Body of pancreas (tissue), 4 donors: ENCODE data around the gene TSHZ2.

Source experiments
- POLR2A ChIP-seq, 3 donors: fragments of 450-650 bp; IDR thresholded peaks; one replicate each; pipeline ENCODE4 v1.6.1; 2016; ENCODE audit warnings: antibody characterized with exemption in 3 of 3, mild to moderate bottlenecking in 2 of 3
- TF ChIP-seq, protein P1 (sequence below), 7 experiments: fragments of 450-650 bp in 4 of 7; fragments of 200-600 bp in 3 of 7; sonication (generic) in 3 of 7; IDR thresholded peaks; one replicate each; pipeline ENCODE4 v1.5.1; 2016 to 2019; ENCODE audit warnings: antibody characterized with exemption in 7 of 7

- TF ChIP-seq, protein P1, sequence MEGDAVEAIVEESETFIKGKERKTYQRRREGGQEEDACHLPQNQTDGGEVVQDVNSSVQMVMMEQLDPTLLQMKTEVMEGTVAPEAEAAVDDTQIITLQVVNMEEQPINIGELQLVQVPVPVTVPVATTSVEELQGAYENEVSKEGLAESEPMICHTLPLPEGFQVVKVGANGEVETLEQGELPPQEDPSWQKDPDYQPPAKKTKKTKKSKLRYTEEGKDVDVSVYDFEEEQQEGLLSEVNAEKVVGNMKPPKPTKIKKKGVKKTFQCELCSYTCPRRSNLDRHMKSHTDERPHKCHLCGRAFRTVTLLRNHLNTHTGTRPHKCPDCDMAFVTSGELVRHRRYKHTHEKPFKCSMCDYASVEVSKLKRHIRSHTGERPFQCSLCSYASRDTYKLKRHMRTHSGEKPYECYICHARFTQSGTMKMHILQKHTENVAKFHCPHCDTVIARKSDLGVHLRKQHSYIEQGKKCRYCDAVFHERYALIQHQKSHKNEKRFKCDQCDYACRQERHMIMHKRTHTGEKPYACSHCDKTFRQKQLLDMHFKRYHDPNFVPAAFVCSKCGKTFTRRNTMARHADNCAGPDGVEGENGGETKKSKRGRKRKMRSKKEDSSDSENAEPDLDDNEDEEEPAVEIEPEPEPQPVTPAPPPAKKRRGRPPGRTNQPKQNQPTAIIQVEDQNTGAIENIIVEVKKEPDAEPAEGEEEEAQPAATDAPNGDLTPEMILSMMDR (IDR thresholded peaks at IDR 0.05): no peak
- no peak for TF ChIP-seq POLR2A (IDR thresholded peaks at IDR 0.05)
Observed at GRCh38 chr20:53164072-53164471, 191.9 kb downstream of the TSHZ2 start.
